ENCODE data around the gene FGF1.
"Not testable (repeated sequence)": the region's sequence is repeated elsewhere in the genome, so short reads cannot be mapped to it uniquely, and the experiment has no call there.

Gene FGF1

DNA sequence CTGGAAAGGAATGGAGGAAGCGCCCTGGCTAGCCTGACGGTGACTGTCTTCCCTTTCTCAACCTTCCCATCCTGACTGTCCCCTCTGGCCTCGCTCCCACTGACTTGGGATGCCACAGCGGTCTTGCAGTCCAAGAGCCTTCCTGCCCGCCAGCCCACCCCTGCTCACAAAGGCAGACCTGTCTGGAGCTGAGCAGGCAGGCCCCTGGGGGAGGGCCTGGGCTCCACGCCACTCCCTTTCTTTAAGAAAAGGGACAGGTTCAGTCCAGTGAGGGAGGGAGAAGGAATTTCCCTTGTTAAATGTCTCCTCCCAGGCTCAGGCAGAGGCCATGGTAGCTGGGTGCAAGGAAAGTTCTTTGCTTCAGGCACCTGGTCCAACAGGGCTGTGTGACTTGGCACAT, 18.1 kb downstream of the FGF1 start:
- DNase-seq: no peak

DNA sequence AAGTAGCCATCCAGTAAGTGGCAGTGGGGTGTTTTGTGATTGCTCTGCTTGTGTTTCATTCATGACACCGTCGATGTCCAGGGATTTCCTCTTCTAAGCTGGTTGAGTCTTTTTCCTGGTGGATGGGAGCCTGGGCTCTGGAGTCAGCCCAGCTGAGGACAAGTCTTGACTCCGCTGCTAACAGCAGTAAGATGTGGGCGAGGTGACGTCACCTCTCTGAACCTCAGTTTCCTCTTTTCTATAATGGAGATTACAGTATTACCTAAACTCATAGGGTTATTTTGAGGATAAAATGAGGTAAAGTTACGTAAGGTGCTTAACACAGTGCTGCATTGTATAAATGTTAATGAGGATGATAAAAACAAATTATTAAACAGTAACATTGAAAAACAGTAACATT, 21.3 kb downstream of the FGF1 start:
- no peak for DNase-seq

DNA sequence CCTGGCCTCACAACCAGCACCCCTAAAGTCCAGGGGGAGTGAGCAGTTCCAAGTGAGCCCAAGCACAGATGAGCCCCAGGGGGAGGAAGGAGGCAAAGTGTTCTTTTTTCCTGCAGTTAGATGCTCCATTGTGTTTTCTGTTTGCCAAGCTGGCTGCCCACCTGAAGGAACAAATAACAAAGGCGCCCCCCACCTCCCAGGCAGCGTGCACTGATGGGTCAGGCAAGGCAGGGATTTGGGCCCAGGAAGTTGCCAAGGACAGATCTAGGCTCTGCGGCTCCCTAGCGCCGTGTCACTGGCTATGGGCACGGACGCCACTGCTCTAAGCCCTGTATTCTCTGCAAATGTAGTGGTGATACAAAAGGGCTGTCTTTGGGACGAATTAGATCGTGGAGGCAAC, 21.8 kb downstream of the FGF1 start:
- DNase-seq: no peak

DNA sequence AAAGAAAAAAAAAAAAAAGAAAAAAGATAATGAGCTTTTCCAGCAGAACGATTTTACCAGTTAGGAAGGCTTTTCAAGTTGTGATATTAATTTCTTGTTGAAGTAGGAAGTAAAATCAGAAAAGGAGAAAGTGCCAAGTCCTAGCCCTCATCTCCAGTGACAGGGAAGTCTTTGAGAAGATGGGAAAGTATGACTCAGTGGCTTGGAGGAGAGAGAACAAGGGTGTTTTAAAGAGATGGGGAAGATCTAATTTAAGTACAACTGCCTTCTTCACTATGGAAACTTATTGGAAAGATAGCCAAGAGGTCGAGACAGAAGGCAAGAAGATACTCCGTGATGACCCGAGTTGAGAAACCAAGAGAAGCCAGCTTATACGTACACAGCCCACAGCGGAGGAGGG, 22.6 kb downstream of the FGF1 start:
- DNase-seq: no peak

DNA sequence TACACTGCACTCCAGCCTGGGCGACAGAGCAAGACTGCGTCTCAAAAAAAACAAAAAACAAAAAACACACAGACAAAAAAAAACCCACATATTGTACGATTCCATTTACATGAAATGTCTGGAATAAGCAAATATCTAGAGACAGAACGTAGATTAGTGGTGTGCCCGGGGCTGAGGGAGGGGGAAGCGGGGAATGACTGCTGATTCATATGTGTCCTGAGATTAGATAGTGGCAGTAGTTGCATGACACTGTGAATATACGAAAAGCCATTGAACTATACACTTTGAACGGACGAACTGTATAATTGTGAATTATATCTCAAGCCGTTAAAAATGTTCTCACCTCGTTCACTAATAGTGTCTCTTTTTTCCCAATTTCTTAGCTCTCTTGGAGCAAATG, 23.9 kb downstream of the FGF1 start:
- DNase-seq: no peak

DNA sequence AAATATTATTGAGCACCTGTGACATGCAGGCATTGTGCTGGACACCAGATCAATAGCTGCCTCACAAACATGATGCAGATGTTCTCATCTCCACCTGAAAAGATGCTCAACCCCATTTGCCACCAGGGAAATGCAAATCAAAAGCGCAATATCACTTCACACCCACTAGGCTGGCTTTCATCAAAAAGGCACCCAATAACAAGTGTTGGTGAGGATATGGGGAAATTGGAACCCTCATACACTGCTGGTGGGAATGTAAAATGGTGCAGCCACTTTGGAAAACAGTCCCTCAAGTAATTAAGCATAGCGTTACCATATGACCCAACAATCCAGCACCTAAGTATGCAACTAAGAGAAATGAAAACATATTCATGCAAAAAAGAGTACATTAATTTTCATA, 24.7 kb downstream of the FGF1 start:
- DNase-seq: no peak

DNA sequence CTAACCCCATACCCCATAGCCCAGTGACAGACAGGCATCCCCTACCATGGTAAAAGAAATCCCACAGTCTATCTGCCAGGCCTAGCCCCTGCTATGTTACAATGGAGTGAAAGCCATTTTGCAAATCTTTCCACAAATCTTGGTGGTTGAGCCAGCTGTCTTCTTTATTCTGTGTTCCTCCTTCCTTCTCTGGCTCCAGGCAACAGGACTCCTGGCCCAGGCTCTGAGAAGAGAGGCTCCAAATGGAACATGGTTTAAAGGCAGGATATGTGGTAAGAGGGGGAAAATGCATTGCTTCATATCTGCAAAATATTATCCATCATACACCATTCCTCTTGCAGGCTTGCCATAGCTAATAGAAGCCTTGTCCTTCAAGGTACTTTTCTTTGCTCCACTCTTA, 25.2 kb downstream of the FGF1 start:
- no peak for DNase-seq

DNA sequence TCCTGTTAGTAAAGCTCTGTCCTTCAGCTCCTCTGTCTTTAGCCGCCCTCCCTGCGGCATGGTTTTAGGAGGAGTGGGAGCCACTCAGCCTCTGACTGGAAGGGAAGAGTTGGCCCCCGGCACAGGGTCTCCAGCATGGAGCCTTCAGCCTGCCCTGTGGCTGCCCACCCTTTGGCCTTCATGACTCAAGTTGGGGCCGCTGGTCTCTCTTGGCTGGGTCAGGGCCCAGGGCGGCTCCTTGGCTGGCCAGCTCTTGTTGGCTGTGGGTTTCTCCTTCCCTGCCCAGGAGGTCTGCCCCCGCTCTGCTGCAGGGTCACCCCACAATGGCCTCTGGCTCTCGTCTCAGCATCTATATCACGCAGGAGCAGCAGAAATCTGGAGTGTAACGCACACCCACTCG, 25.7 kb downstream of the FGF1 start:
- DNase-seq: no peak

DNA sequence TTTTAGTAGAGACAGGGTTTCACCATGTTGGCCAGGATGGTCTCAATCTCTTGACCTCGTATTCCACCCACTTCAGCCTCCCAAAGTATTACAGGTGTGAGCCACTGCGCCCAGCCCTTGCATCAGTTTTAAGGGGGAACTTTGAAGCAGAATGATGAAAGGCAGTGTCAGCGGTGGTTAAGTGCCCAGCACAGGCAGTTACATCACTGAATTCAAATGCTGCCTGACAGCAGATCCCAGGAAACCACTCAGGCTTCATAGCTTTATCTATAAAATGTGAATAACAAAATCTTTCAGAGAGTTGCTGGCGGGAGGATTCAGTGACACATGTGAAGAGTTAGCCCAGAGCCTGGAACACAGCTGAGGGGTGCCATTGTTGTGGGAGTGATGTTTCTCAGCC, 26.5 kb downstream of the FGF1 start:
- no peak for DNase-seq

DNA sequence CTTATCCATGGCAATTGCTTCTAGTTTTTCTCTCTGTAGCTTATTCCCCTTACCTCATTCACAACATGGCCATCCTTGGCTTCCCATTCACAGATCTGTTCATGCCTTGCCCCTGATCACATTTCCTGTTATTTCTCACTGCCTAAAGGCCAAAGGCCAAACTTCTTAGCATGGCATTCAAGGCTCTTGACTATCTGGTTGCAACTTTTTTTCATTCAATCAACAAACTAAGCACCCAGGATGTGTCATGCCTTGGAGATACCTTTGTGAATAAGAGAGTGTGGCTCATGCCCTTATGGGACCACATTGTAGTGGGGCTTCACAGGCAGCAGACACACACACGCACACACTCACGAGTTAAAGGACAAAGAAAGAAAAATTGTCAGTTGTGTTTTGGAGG, 27.6 kb downstream of the FGF1 start:
- no peak for DNase-seq

DNA sequence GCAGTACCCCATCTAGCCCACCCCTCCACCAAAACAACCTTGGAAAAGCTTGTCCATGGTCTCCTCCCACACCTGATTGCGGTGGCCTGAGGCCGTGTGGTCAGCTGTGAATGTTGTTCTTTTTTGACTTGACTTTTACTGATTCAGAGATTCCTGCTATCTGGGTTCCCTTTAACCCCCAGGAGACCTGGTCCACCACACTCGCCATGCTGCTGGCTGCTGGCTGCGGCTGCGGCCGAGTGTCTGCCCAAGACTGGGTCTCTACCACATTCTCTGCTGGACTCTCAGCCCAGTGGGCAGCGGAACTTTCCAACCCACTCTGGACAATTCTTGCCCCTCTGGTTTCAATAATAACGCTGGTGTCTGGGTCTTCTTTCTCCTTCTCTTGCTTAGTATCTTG, 28.4 kb downstream of the FGF1 start:
- no peak for DNase-seq

DNA sequence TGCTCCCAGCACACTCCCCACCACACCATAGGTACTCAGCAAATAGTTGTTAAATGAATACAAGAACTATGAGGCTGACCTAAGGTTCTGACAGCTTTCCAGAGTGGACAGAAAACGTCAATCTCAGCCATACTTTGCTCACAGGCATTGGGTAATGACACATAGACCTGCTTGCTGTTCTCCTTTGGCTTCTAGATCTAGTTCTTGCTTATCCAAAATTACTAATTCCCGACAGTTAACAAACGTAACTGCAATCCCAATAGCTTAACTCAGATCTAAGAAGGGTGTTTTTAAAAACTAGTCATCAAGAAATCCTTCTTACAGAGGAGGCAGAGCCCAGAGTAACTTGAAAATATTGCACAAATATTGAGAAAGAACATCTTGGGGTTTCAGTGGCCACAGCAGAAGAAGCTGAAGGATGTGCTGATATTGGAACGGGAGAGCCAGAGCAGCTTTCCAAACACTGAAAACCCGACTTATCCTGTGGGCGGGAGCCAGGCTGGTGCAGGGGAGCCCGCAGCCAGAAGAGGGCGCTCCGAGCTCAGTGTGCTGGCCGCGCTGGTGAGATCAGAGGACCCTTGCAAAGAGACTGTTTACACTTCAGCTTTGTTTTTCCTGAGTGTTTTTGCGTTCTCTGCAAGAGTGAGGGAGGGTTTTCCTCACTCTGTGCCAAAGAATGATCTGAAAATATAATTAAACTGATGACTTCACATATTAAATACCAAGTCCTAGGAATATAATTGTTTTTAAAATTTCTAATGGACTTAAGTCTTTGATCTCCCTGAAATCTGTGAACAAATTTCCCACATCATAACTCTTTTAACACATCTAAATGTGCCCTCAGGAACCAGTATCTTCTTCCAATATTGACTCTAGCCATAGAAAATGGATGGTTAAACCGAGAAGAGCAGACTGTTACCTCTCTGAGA, 30.3 kb downstream of the FGF1 start:
- peak; percentile 51 for DNase-seq

DNA sequence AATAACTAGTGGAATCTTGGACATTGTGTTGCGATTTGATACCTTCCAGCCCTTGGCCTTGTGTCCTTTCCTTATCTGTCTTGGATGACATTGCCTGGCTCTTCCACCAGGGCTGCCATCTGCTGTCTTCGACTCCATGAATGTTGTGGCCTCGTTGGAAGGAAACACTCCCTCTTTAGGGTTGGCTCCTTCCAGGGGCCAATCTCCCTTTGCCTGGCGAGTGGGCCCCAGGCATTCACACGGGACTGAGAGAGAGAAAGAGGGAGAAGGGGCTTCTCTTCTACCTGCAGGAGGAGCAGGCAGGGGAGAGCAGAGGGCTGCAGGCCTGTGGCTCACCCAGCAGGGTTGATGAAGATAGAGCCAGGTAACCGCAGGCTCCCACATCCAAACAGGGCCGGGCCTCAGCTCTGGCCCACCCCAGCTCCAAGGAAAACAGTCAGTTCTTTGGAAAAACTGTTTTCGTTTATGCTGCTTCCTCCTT, 31.3 kb downstream of the FGF1 start:
- no peak for DNase-seq

DNA sequence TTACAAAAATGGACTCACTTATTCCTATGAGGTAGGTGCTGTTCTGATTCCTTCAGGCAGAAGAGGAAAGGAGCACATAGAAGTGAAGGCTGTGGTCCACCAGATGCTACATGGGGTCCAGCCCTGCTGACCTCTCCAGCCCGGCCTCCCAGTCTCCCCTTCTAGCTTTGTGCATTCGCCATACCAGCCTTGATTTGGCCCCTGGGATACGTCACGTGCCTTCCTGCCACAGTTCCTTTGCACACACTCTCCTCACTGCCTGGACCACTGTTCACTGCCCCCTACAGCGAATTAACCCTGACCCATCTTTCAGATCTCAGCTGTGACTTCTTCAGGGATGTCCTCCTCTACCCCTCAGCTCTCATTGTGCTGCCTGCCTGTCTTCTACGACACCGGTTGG, 32.6 kb downstream of the FGF1 start:
- no peak for DNase-seq

DNA sequence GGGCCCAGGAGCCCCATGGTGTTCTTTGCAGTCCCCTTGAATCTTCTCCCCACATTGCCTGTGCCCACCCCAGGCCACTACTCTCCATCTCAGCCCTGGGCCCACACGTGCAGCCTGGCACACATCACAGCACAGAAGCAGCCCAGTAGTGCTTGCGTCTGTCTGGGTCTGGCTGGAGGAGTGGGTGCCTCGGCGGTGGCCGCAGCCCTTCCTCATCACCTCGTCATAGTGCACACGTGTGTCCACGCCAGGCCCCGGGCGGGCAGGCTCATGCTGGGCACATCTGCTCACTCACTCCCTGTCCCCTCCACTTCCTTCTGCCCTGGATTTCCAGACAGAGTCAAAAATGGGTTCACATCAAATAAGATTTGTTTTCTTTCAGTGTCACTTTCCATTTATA, 33.3 kb downstream of the FGF1 start:
- DNase-seq: no peak

DNA sequence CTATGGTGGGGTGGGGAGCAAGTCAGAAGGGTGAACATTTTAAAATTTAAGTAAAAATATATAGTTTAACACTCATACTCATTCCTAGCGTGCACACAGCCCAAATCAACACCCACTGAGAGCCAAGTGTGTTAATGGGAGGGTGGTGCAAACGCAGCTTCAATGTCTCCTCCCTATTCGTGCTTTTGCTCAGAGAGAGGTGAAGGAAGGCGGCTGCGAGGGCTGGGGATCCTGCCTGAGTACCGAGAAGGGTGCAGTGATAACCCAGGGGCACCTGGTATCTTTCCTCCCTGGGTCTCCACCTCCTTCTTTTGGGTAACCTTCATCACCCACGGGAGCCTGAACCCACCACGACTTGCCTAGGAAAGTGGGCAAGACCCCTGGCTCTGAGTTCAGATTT, 35.0 kb downstream of the FGF1 start:
- DNase-seq: no peak

DNA sequence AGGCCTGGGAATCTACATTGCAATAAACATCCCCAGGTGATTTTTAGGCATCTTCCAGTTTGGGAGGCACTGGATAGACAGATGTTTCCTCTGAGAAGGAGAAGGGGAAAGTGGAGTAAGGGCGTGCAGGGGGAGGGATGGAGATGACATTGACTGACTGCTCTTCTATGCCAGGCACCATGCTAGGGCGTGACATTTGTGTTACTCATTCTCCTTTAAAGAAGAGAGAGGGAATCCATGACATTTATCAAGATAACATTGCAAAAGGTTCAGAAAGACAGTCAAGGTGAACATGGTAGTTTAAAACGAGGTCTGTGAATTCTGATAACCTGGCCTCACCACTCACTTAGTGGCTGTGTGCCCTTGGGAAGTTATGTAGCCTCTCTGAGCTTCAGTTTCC, 35.8 kb downstream of the FGF1 start:
- no peak for DNase-seq

DNA sequence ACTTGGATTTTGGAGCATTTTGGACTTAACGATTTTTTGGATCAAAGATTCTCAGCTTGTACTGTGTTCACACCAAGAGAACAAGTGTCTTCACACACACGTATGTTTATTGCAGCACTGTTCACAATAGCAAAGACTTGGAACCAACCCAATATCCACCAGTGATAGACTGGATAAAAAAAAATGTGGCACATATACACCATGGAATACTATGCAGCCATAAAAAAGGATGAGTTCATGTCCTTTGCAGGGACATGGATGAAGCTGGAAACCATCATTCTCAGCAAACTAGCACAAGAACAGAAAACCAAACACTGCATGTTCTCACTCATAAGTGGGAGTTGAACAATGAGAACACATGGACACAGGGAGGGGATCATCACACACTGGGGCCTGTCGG, 37.8 kb downstream of the FGF1 start:
- DNase-seq: not testable (repeated sequence)

DNA sequence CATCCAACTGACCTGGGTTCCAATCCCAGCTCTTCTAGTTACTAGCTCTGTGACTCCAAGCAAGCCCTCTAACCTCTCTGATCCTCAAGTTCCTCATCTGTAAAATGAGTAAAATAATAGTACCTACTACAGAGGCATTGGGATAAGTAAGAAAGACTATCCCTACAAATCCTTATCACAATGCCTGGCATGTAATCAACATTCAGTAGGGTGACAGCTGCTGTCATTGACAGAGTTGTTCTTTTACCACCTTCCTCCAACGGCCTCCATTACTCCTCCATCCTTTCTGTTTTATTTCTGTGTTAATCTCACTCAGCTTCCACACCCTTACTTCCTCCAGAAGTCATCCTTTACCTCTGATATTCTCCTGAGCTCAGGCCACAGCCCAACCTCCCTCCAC, 40.4 kb downstream of the FGF1 start:
- no peak for DNase-seq

DNA sequence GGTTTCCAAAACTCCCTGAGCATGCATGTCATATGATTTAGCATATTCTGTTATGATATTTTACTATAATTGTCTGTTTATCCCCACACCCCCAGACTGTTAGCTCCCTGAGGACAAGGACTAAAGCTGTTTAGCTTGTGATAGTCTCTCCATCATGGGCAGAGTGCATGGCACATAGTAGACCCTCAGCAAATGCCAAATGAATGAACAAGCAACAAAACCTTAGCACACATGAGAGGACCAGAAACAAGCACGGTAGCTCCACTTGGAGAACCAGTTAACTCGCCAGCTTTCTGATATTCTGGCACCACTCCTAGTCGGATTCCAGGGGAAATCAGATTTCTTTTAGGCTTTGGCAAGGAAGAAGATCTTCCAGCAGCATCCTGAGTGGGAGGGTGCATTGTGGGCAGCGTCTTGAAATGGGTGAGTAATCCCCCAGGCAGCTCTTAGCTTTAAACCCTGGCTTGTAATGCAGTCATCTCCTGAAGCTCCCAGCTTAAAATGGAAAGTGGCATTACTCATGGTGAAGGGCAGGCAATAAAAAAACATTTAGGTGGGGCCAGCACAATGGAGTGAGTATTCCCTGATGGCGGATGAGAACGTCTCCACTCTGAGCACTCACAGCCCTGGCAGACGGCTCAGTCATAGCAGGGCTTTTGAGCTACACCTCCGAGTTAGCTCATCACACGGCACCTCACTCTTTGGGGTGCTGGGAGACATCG, 41.1 kb downstream of the FGF1 start:
- DNase-seq: no peak

DNA sequence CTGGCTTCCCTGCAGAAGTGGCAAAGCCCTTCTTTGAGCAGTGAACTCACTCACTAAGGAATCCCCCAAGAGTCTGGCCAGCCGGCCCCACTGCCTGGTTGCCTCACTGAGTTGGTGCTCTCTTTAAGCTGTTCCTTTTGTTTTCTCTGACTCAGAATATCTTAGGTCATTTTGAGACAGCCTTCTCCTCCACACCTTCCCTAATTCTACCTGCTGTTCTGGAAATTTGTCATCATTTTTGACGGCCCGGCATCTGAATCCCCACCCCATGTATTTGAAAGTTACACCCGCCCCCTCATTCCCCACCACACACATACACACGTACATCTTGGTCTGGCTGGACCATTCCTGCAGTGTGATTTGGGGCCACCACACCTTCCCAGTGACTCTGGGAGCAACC, 41.8 kb downstream of the FGF1 start:
- no peak for DNase-seq

DNA sequence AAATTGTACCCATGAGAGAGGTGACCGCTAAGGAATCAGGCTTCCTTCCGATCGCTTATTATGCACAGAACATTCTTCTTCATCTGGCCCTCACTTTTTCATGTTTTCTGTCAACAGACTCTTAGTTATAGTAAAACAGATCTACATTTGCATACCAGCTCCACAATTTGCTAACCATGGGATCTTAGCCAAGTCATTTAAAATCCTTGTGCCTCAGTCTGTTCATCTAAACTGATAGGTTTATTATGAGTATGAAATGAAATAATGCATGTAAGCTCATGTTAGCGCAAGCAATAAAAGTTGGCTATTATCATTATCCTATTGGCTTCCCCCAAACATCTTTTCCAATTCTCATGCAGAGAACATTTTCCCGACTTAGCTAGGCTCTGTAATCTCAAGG, 42.3 kb downstream of the FGF1 start:
- DNase-seq: no peak

DNA sequence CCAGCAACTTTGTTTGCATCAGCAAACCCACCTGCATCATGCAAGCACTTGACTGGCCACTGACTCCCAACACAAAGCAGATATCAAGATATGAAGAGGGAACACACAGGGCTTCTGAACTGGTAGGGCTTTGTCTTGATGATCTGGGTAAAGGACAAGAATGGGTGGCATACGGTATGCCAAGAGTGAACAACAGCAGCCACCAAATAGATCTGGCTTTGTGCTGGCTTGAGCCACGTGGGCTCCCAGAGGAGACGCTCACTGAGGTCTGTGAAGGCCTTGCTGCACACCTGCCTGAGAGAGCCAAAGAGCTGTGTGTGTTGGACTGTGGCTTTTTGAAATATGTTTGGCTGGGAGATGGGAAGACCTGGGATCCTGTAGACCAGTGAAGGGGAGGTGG, 43.5 kb downstream of the FGF1 start:
- DNase-seq: no peak

DNA sequence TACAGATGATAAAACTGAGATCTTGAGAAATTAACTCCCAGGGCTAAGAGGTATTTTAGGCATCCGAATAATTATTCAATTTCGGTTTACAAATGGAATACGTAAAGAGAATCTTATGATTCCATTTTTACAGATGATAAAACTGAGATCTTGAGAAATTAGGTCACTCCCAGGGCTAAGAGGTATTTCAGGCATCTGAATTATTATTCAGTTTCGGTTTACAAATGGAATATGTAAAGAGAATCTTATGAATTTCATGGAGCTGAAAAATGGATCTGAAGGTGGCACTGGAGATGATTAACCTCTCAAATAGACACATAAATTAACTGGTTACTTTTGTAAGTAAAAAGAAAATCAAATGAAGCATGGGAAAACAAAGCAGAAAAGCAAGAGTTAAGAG, 44.2 kb downstream of the FGF1 start:
- no peak for DNase-seq

Data from NCI-H510A treated with DMSO at 0.1 percent for 48 hours (cell line).